Peyer's patch (tissue), 4 donors: ENCODE data around the gene SYTL1.

ENCODE experiments used
- CTCF ChIP-seq, 6 experiments: fragments of 450-650 bp in 4 of 6; fragments of 200-600 bp in 2 of 6; sonication (generic) in 1 of 6; IDR thresholded peaks; one replicate each; pipeline ENCODE4 v1.5.1; 2017 to 2019; ENCODE audit warnings: antibody characterized with exemption in 6 of 6, mild to moderate bottlenecking in 3 of 6, moderate library complexity in 1 of 6
- POLR2A ChIP-seq, 2 donors: fragments of 450-650 bp; IDR thresholded peaks; one replicate each; pipeline ENCODE4 v1.5.1; 2017; ENCODE audit warnings: antibody characterized with exemption in 2 of 2, mild to moderate bottlenecking in 2 of 2, moderate library complexity in 2 of 2

GRCh38 chr1:27399251-27400025 lies 57.6 kb downstream of the SYTL1 start:
- no peak for TF ChIP-seq CTCF (IDR thresholded peaks at IDR 0.05)
- no peak for TF ChIP-seq POLR2A (IDR thresholded peaks at IDR 0.05)
